ENCODE measurements around the gene POGZ. TPM values are rescaled to one million over a fixed set of nuclear protein-coding genes. Genes with fewer than 3 reads are reported as not detected.

Gene POGZ
- total RNA-seq, 4 donors from 2014 or later: 25.8 to 68.2 (median 47.3) TPM

- no peak overlapping the region for H3K27ac ChIP-seq
- no peaks in the 10 kb centered on the region for H3K9me3 ChIP-seq
- peaks cover 16 to 77% of the 10 kb centered on the region in 2 donors for H3K36me3 ChIP-seq
- no peaks in the 10 kb centered on the region for H3K27me3 ChIP-seq
- peaks cover 0 to 17% (median 0%) of the 10 kb centered on the region in 3 donors for H3K4me1 ChIP-seq
- no peak for ATAC-seq
- TF ChIP-seq CTCF (IDR thresholded peaks at IDR 0.05) (no peak), POLR2AphosphoS5 (IDR thresholded peaks at IDR 0.05) (no peak), POLR2A (IDR thresholded peaks at IDR 0.05) (no peak), EP300 (IDR thresholded peaks at IDR 0.05) (no peak)
- 80 to 91% methylated on average over 2 to 4 of the region's 7 CpGs for WGBS, 2 donors (ENCODE audit: low coverage in 1 of 2)
- H3K4me3 ChIP-seq: no peak overlapping the region
These were observed 31.2 kb downstream of the POGZ start for GRCh38 chr1:151428068-151428467.

- Histone ChIP-seq H3K36me3 (peaks cover 19 to 100% of the 10 kb centered on the region in 2 donors), H3K27ac (no peak overlapping the region), H3K27me3 (no peaks in the 10 kb centered on the region), H3K4me3 (no peak overlapping the region), H3K4me1 (no peaks in the 10 kb centered on the region), H3K9me3 (no peaks in the 10 kb centered on the region)
- WGBS, 2 donors (ENCODE audit: low coverage in 1 of 2): 55 to 60% methylated on average over 1 to 2 of the region's 2 CpGs
- TF ChIP-seq CTCF (IDR thresholded peaks at IDR 0.05) (no peak), EP300 (IDR thresholded peaks at IDR 0.05) (no peak), POLR2A (IDR thresholded peaks at IDR 0.05) (no peak), POLR2AphosphoS5 (IDR thresholded peaks at IDR 0.05) (no peak)
- no peak for ATAC-seq
These were observed 34.2 kb downstream of the POGZ start for GRCh38 chr1:151425103-151425502.

- no peaks in the 10 kb centered on the region for H3K27me3 ChIP-seq
- ATAC-seq: no peak
- peaks cover 8 to 98% of the 10 kb centered on the region in 2 donors for H3K36me3 ChIP-seq
These were observed 39.5 kb downstream of the POGZ start for GRCh38 chr1:151419819-151420218.

GRCh38 chr1:151418081-151418480, 41.2 kb downstream of the POGZ start:
- H3K36me3 ChIP-seq: peaks cover 3 to 98% of the 10 kb centered on the region in 2 donors
- no peak for ATAC-seq
- 87% methylated on average over 2 of the region's 3 CpGs; no CpG with 5 or more reads in 1 of the 2 donors for WGBS, 2 donors (ENCODE audit: low coverage in 1 of 2)
- H3K4me3 ChIP-seq: no peak overlapping the region
- no peak for TF ChIP-seq POLR2AphosphoS5 (IDR thresholded peaks at IDR 0.05)
- no peak for TF ChIP-seq EP300 (IDR thresholded peaks at IDR 0.05)
- no peak for TF ChIP-seq POLR2A (IDR thresholded peaks at IDR 0.05)
- no peak for TF ChIP-seq CTCF (IDR thresholded peaks at IDR 0.05)
- no peaks in the 10 kb centered on the region for H3K9me3 ChIP-seq
- H3K27ac ChIP-seq: no peak overlapping the region
- no peaks in the 10 kb centered on the region for H3K4me1 ChIP-seq
- H3K27me3 ChIP-seq: no peaks in the 10 kb centered on the region

More at GRCh38 chr1:151419819-151420218, 39.5 kb downstream of the POGZ start:
- Histone ChIP-seq H3K27ac (no peak overlapping the region), H3K4me3 (no peak overlapping the region), H3K4me1 (no peaks in the 10 kb centered on the region), H3K9me3 (no peaks in the 10 kb centered on the region)
- TF ChIP-seq POLR2AphosphoS5 (IDR thresholded peaks at IDR 0.05) (no peak), POLR2A (IDR thresholded peaks at IDR 0.05) (no peak), CTCF (IDR thresholded peaks at IDR 0.05) (no peak), EP300 (IDR thresholded peaks at IDR 0.05) (no peak)
- WGBS, 2 donors (ENCODE audit: low coverage in 1 of 2): 87 to 100% methylated on average over 3 of the region's 5 CpGs

- Histone ChIP-seq H3K36me3 (peaks cover 0 to 98% of the 10 kb centered on the region in 2 donors), H3K9me3 (no peaks in the 10 kb centered on the region), H3K27ac (no peak overlapping the region), H3K4me3 (no peak overlapping the region), H3K4me1 (no peaks in the 10 kb centered on the region), H3K27me3 (no peaks in the 10 kb centered on the region)
- ATAC-seq: no peak
- no peak for TF ChIP-seq EP300 (IDR thresholded peaks at IDR 0.05)
- no peak for TF ChIP-seq POLR2AphosphoS5 (IDR thresholded peaks at IDR 0.05)
- no peak for TF ChIP-seq POLR2A (IDR thresholded peaks at IDR 0.05)
- TF ChIP-seq CTCF (IDR thresholded peaks at IDR 0.05): no peak
- 97 to 100% methylated on average over 3 to 4 of the region's 4 CpGs for WGBS, 2 donors (ENCODE audit: low coverage in 1 of 2)
These were observed 43.1 kb downstream of the POGZ start for GRCh38 chr1:151416231-151416630.

Measured in gastroesophageal sphincter (tissue), 4 donors.